SJSA1 (cell line): ENCODE measurements around the gene IGFBP5. TPM values are rescaled to one million over a fixed set of nuclear protein-coding genes. Genes with fewer than 3 reads are reported as not detected.

Experiments
- DNase-seq, 2 experiments: peaks; one replicate each; pipeline ENCODE4 v3.0.0-alpha.2; 2015 to 2020; ENCODE audit warnings: low spot score in 2 of 2, low read depth in 1 of 2
- H3K27ac ChIP-seq: fragments of 250-450 bp; sonication (Bioruptor Pico); 2 replicates; pipeline ENCODE4 v1.5.1; 2020; ENCODE audit warnings: mild to moderate bottlenecking, moderate library complexity
- H3K27me3 ChIP-seq: fragments of 250-450 bp; sonication (Bioruptor Pico); replicated peaks from 2 replicates; pipeline ENCODE4 v1.5.1; 2020; ENCODE audit warnings: mild to moderate bottlenecking, moderate library complexity
- H3K36me3 ChIP-seq: fragments of 250-450 bp; sonication (Bioruptor Pico); 2 replicates; pipeline ENCODE4 v1.5.1; 2020; ENCODE audit warnings: mild to moderate bottlenecking
- H3K4me1 ChIP-seq: fragments of 250-450 bp; sonication (Bioruptor Pico); replicated peaks from 2 replicates; pipeline ENCODE4 v1.6.1; 2021; ENCODE audit warnings: mild to moderate bottlenecking
- H3K4me3 ChIP-seq: fragments of 250-450 bp; sonication (Bioruptor Pico); 2 replicates; pipeline ENCODE4 v1.5.1; 2020; ENCODE audit warnings: mild to moderate bottlenecking
- H3K9me3 ChIP-seq: fragments of 250-450 bp; sonication (Bioruptor Pico); replicated peaks from 2 replicates; pipeline ENCODE4 v1.5.1; 2020; ENCODE audit warnings: mild to moderate bottlenecking
- total RNA-seq: library from RNA; depleted of rRNA; stranded (reverse); fragments of >200 nt; shearing (Covaris generic); gene quantifications from 2 replicates; pipeline ENCODE4 v1.2.3, GENCODE V29; 2014; rRNA removed

Gene IGFBP5
- total RNA-seq, 1 experiment from 2014 or later, result 0.03 TPM

DNA sequence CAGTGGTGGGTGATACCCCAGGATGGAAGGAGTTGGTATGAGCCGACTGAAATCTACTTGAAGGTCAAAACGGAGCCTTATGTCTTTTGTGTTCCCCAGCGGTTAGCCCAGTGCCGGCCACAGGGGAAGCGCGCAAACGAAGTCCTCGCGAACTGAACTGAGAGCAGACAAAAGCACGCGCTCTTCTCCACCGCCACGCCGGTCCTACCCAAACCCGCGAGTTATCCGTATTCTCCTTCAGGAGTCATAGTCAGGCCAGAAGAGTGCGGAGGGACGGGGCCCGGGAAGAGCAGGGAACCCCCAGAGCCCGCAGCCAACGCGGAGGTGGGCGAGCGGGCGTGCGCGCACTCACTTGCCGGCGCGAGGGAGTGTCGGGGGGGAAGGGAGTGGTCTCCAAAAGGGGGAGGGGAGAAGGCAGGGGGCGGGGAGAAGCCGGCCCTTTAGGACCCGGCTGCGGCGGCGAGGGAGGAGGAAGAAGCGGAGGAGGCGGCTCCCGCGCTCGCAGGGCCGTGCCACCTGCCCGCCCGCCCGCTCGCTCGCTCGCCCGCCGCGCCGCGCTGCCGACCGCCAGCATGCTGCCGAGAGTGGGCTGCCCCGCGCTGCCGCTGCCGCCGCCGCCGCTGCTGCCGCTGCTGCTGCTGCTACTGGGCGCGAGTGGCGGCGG, 62.3 kb downstream of the IGFBP5 start, which contains the start of gene IGFBP2:
TSS of gene IGFBP2 (plus strand) at position 469 of the 664 bp plus-strand sequence. CDS start at position 573, 104 bp downstream.
- Histone ChIP-seq H3K36me3 (no peaks in the 10 kb centered on the region), H3K27me3 (peaks cover 41% of the 10 kb centered on the region), H3K4me1 (peaks cover 18% of the 10 kb centered on the region), H3K27ac (no peak within 1 kb of the TSS), H3K9me3 (no peaks in the 10 kb centered on the region), H3K4me3 (peak within 1 kb of the TSS; percentile 19)
- no peak for DNase-seq

DNA sequence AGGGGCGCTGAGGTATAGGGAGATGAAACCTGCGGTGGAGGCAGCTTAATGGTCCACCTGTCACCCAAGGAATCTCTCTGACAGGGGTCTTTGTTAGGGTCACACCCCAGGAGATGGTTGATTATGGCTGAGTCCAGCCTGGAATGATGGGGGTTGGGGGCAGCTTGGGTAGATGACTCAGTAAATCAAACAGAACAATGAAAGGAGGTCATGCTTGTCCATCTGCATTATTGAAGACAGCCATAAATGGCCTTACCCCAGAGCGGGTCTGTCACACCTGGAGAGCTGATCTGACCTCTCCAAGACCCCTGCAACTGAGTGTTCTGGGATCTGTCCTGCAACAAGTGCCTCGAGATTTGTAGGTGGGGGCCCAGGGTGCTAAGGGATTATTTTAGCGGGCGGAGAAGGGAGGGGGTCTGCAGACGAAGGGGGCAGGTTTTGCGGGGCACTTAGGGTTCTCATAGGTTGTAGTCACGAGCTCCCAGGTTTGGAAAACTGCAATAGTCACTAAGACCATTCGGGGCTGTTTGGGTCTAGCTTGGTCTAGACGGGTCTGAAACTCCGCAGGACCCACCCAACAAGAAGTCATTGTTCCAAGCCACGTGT, 62.9 kb downstream of the IGFBP5 start:
- no peak overlapping the region for H3K4me3 ChIP-seq
- H3K27ac ChIP-seq, result no peak overlapping the region
- no peak for DNase-seq
- peaks cover 41% of the 10 kb centered on the region for H3K27me3 ChIP-seq
- no peaks in the 10 kb centered on the region for H3K9me3 ChIP-seq
- no peaks in the 10 kb centered on the region for H3K36me3 ChIP-seq
- H3K4me1 ChIP-seq, result peaks cover 18% of the 10 kb centered on the region

DNA sequence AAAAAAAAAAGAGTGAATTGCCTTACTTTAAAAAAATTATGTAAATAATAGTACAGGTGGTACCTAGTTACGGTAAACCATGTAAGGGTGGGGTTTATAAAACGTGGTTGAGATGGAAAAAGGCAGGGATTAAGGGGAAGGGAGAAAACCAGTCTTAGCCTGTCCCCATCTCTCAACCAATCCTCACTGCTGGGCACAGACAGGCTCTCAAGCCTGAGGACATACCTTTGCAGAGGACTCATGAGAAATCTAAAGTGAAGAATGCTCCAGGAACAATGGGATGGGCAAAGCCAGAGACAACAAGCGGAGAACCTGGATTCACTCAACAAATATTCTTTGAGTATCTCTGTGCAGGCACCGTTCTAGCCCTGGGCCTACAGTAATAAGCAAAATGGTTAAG, 65.6 kb downstream of the IGFBP5 start:
- Histone ChIP-seq H3K9me3 (no peaks in the 10 kb centered on the region), H3K4me3 (no peak overlapping the region)

DNA sequence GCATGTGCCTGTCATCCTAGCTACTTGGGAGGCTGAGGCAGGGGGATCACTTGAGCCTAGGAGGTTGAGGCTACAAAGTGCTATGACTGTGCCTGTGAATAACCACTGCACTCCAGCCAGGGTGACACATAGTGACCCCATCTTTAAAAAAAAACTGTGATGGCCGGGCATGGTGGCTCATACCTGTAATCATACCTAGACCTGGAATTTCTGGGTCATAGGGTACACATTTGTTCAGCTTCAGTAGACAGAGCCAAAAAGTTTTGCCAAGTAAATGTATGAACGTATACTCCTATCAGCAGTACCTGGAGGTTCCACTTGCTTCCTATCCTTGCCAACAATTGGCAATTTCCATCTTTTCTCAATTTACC, 68.5 kb downstream of the IGFBP5 start:
- Histone ChIP-seq H3K36me3 (no peaks in the 10 kb centered on the region), H3K4me3 (no peak overlapping the region), H3K9me3 (no peaks in the 10 kb centered on the region), H3K4me1 (no peaks in the 10 kb centered on the region), H3K27ac (no peak overlapping the region), H3K27me3 (peaks cover 11% of the 10 kb centered on the region)
- no peak for DNase-seq

More for the DNA sequence above, 65.6 kb downstream of the IGFBP5 start:
- no peak overlapping the region for H3K27ac ChIP-seq
- no peak for DNase-seq
- H3K4me1 ChIP-seq, result peaks cover 18% of the 10 kb centered on the region
- H3K36me3 ChIP-seq, result no peaks in the 10 kb centered on the region
- H3K27me3 ChIP-seq, result peaks cover 35% of the 10 kb centered on the region

DNA sequence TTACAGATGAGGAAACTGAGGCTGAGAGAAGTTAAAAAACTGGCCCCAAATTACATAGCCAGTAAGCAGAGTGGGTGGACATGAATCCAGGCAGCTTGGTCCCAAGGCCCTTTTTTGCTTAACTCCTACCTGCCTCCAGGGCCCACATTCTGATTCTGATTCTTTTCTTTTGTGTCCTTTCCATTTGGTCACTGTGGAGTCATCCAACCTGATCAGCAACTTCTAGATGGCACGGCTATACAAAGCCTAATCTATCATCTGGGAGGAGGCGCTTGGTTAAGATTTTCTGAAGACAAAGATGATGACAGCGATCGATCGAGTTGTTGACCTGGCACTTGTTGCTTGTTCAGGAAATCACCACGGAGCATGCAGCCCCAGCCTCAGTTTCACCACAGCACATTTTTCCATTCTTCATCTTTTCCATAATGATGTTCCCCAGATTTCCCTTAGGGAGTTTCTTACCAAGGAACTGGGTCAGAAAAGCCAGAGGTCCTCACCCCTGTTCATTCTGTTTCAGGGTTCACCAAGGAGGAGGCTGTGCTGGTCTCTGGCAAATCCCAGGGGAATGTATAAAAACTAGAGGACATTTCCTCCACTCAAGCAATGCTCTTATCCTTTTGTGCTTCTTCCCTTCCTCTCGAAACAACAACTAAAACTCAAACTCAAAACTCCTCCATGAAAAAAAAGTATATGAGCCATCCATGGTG, 69.0 kb downstream of the IGFBP5 start:
- no peak overlapping the region for H3K4me3 ChIP-seq
- no peak for DNase-seq
- H3K9me3 ChIP-seq, result no peaks in the 10 kb centered on the region
- no peaks in the 10 kb centered on the region for H3K36me3 ChIP-seq
- H3K4me1 ChIP-seq, result no peaks in the 10 kb centered on the region
- no peak overlapping the region for H3K27ac ChIP-seq
- peaks cover 9% of the 10 kb centered on the region for H3K27me3 ChIP-seq

DNA sequence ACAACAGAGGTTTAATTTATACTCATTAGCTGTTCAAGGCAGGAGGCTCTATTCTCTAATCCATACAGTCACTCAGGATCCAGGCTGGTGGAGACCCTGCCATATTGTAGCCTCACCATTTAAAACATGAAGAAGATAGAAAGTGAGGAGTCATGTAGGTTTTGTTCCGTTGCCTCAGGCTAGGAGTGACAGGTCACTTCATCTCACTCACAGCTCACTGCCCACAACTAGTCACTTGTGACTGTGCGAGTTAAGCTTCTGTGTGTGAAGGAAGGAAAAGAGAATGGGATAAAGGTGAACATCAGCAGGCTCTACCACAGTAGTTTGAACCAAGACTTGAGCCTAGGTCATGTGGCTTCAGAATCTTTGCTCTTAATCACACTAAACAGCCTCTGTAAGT, 71.1 kb downstream of the IGFBP5 start:
- no peak overlapping the region for H3K27ac ChIP-seq
- no peaks in the 10 kb centered on the region for H3K4me1 ChIP-seq
- H3K27me3 ChIP-seq, result no peaks in the 10 kb centered on the region
- no peak overlapping the region for H3K4me3 ChIP-seq
- no peaks in the 10 kb centered on the region for H3K9me3 ChIP-seq
- DNase-seq, result no peak
- H3K36me3 ChIP-seq, result no peaks in the 10 kb centered on the region

DNA sequence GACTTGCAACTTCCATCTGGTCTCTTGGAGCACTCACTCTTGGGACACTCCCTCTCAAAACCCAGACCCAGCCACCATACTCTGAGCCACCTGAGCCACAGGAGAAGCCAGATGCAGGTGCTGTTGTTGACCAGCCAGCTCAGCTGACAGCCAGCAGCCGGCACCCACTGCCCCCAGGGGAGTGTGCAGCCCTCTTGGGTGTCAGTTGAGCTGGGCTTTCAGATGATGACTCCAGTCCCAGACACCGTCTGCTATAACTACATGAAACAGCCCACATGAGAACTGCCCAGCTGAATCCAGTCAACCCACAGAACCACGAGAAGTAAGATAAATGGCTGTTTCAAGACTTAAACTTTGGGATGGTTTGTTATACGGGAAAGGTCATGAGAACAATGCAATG, 72.8 kb downstream of the IGFBP5 start:
- DNase-seq, result no peak
- Histone ChIP-seq H3K36me3 (no peaks in the 10 kb centered on the region), H3K4me1 (no peaks in the 10 kb centered on the region), H3K4me3 (no peak overlapping the region), H3K27me3 (no peaks in the 10 kb centered on the region), H3K27ac (no peak overlapping the region), H3K9me3 (no peaks in the 10 kb centered on the region)

Other genes with a start within 250 kb of the IGFBP5 start
- gene RPL37A, start 196.7 kb downstream of the IGFBP5 start, total RNA-seq, result 1,252 and 2,448 TPM in 2 replicates
- 0.32 and 0.60 TPM in 2 replicates for gene IGFBP2, start 62.1 kb downstream of the IGFBP5 start, total RNA-seq
- not detected in 2 replicates for gene TNP1, start 164.5 kb upstream of the IGFBP5 start, total RNA-seq